HG03342 (cell line): ENCODE results near the gene WWOX.

ENCODE experiments used
- ATAC-seq: cut with Tn5 transposase; IDR thresholded peaks from one replicate; pipeline ENCODE4 v1.9.1; 2021; ENCODE audit warnings: mild to moderate bottlenecking, moderate library complexity; ENCODE audit not compliant: unreplicated experiment

WWOX gene

DNA sequence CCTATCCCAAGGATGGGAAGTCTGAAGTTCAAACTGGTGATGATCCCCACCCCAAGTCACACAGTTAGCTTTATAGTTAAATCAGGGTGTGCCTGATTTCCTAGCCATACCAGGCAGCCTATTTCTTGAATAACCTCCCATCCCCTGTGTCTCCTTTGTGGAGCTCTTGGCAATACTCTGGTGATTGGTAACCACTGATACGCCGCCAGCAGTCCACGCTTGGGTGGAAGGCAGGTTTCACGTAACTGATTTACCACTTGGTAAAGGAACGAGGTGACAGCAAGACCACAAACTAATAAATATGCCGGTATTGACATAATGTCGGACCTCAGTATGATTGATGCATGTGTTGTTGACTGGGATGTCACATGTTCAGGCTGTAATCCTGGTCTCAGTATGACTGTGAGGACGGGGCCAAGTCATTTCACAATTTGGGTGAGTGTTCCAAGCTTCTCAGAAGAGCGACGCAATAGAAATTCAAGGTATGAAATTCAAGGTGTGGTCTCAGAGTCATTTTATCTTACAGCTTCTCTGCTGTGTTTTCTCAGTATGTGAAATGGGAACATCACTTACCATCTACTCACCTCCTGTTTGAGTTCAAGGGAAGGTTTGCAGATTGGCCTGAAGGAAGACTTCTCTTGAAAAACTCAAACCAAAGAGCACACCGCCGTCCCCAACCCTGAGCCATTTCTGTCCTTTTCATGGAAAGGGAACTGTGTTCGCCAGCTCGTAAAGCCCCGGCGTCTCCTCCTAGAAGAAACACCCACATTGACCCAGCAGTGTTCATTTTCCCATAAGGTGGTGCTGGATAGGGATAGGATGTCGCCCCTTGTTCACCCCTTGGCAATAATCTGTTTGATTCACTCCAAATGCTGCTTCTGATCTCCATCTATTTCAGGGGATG is 678.9 kb downstream of the WWOX start:
- no peak for ATAC-seq

DNA sequence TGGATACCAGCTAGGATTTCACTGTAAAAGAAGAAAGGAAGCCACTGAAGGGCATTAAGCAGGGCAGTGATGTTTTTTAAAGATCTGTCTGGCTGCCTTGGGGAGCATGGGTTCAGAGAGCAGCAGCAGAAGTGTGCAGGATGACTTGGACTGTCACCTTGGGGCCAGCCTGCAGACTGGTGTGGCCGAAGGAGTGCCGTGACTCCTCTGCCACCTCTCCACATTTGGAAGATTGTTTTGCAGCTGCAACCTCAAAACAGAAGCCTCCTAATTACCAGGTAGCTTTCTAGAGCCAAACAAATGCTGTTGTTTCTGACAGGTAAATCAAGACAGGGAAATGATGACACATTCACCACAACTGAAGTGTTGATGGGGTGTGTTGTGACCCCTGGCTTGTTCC is 681.4 kb downstream of the WWOX start:
- no peak for ATAC-seq

DNA sequence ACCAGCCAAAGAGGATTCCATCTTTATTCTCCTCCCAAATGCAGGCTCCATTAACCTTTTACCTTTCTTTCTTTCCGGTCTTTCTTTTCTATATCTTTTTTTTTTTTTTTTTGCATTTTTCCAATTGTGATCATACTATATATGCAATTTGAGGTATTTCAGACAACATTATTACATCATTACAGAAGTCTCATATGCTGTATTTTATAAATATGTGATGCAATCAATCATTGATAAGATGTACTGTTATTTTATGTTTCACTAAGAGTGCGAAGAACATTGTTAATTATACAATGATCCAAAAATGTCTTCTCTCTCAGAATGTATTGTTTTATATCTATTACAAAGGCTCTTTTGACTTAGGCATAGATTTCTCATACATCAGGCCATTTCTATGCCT is 683.1 kb downstream of the WWOX start:
- ATAC-seq = no peak

DNA sequence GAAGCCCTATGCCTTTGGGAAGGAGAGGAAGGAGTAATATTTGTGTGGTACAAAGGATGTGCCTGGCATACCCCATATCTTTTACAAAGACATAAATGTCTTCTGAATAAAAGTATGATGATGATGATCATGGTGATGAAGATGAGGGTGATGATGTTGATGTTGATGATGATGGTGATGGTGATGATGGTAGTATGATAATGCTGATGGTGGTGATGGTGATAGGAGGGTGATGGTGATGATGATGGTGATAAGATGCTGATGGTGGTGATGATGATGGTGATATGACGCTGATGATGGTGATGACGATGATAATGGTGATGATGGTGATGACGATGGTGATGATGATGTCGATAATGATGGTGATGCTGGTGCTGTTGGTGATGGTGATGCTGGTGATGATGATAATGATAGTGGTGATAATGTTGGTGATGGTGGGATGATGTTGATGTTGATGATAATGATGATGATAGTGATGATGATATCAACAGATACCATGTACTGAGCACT is 684.2 kb downstream of the WWOX start:
- ATAC-seq = no peak

DNA sequence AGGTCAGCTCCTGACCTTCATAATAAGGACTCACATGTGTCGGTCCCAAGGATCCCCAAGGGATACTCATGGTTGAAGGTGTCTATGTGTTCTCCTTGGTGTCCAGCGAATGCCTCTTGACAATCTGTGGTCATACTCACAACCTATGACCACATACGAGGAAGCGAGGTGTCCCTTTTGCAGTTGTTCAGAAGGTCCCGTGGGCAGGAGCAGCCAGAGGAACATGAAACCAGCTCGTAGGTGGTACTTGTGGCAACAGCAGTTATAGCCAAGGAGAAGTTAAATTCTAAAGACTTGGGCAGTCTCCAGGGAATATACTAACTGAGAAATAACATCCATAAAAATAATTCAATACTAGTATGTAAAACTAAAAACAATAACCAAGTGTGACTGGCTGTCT is 685.3 kb downstream of the WWOX start:
- ATAC-seq = no peak

DNA sequence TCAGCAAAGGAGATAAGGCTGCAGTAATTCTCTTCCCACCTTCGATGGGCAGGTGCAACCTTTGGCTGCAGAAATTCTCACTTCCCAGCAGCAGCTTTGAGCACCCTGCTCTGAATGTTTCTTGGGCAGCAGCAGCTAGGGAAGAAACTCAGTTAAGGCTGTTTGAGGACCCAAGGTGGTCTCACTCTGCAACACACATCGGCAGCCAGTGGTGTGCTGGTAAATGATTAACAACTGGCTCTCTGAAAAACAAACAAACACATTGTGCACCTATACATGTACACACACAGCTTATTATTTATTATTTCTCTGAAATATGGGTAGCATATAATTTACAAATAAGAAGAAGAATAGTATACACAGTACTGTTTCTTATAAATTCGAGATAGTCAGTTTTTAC is 685.8 kb downstream of the WWOX start:
- no peak for ATAC-seq

GRCh38 chr16:78786635-78787034 is 687.2 kb downstream of the WWOX start:
- no peak for ATAC-seq

- no peak for ATAC-seq
Measured at GRCh38 chr16:78788276-78788675, 688.8 kb downstream of the WWOX start.

DNA sequence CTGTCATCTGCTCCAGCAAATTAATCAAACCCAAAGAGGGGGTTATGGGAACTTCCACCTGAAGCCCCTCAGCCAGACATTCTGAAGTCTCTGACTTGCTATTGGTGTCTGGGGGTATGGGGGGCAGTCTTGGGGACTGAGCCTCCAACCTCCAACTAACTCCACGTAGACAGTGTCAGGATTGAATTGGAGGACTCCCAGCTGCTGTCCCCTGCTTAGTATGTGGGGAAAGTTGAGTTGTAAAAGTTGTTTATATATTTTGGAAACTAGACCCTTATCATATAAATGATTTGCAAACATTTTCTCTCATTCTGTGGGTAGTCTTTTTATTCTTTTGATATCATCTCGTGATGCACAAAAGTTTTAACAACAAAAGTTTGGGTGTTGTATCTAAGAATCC is 689.2 kb downstream of the WWOX start:
- ATAC-seq = no peak

DNA sequence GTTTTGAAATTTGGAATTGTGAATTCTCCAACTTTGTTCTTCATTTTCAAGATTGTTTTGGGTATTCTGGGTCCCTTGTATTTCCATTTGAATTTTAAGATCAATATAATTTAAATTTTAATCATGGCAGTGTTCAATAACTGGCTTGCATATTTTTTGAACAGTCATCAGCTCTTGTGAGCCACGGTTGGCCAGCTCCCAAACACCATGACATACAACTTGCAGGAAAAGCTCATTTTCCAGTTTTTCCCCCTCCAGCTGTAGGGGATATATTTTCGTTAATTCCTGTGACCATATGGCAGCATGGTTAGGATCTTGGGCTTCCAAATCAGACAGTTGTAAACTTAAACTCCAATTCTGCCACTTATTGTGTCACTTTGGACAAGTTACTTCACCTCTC is 690.1 kb downstream of the WWOX start:
- no peak for ATAC-seq

- no peak for ATAC-seq
Measured at GRCh38 chr16:78791011-78791410, 691.6 kb downstream of the WWOX start.

DNA sequence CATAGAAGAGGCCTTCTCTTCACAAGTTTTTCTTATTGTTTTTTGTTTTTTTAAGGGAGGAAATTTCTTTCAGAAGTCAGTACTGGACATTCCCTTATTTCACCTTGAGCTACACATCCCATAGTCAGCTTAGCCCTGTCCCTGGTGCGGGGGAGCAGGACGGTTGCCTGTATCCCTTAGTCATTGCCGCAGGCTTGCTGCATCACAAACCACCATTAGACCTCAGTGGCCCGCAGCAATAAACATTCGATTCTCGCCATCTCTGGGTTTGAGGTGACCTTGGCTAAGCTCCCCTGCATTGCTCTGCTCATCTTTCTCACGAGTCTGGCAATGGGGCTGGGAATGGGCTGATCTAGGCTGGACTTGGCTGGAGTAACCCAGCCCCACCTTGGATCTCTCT is 692.5 kb downstream of the WWOX start:
- ATAC-seq = no peak

- no peak for ATAC-seq
Measured at GRCh38 chr16:78792952-78793351, 693.5 kb downstream of the WWOX start.

DNA sequence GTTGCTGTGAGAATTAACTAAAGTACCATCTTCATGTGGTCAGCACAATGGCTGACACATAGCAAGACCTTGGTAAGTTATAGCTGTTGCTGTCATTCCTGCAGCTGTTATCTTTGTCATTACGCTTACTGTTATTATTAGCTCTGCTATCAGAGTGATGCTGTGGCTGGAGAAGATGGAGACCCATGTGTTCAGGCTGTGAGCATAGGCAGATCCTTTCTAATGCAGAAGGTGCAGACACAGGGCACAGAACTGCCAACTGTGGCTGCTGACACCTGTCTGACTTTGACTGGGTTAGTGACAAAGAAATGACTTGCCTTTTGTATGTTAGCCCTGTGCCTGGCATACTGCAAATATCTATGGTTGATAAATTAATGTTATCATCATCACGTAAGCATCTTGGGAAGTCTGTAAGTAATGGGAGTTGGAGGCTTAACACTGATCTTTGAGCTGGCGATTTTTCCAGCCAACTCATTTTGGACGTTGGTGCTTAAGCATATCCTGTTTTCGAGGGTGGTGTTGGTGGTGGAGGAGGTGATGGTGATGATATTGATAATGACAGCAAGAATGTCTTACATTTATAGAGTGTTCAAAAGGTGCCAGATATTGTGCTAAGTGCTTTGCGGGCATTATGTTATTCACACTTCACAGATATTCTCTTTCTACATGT is 695.3 kb downstream of the WWOX start:
- no peak for ATAC-seq

DNA sequence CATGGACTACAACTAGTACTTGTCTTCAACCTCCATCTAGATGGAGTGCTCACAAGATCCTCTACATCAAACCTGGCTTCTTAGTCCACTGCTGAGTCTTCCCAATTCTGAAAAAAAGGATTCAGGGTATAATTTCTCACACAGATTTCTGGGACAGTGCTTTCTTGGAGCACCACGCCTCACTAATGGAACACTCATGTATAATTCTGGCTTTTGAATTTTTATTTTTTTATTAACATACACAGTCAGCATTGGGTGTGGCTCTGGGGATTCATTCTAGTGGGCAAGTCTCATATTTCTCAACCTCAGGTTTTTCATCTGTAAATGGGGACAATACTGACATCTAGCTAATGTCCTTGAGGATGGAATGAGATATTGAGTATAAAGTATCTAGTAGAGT is 696.0 kb downstream of the WWOX start:
- no peak for ATAC-seq

- peak; percentile 49 for ATAC-seq
Measured at GRCh38 chr16:78796221-78796866, 696.9 kb downstream of the WWOX start.

DNA sequence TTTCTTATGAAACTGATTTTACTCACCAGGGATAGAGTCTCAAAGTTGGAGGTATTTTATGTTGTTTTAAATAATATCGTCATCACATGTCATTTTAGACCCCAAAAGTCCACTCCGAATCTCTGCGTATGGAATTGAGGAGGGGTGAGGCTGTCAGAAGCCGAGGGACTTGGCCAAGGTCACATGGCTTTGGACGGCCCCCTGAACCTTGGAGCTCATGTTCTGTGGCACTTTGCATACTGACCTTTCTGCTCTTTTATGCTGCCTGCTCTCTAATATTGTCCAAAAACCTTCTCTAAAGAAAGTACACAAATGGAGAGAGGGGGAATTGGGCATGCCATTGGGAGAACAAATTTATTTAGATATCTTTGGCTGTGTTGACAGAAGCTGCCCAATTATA is 700.0 kb downstream of the WWOX start:
- ATAC-seq = no peak

- ATAC-seq = no peak
Measured at GRCh38 chr16:78800523-78800922, 701.1 kb downstream of the WWOX start.

DNA sequence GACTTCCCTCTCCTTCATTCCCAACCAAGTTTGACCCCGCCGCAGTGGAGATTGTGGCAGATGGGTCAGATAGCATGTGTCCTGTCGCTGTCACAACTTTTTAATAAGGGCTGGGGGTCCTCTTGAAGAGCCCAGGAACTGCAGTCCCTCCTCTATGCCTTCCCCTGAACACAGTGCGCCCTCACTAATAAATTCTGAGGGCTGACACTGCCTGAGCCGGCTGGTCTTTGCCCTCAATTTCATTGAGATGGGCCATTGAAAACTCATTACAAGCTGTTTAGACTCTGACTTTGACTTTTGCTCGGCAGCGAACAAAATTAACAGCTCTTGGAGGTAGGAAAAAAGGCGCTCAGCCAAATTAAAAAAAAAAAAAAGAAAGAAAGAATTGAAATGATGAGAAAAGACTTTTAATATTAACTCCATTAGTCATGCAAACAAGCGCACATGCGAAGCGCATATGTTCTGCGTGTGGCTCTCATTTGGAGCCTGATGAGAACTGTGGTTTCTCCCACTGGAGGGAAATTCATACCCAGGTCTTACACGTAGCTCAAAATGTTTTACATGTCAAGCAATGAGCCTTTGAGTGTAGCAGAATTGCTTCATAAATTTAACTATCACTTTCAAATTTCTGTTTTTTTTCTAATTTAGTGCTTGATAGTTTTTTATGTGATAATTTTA is 704.7 kb downstream of the WWOX start:
- no peak for ATAC-seq

DNA sequence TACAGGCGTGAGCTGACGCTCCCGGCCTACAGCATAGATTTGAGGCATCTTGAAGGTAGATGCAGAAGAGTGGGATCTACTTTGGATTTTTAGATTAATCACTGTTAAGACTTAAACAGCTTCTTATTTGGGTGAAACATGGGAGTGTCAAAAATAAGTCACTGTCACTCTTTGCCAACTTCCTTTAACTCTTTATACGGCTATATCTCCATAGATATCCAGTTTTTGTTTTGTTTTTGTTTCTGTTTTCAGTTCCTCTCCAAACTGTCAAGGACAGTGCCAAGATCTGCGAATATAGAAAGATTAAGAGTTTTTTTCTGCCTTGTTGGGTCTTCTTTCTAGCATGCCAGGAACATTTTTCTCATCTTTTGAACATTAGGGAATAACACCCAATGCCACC is 706.1 kb downstream of the WWOX start:
- no peak for ATAC-seq

DNA sequence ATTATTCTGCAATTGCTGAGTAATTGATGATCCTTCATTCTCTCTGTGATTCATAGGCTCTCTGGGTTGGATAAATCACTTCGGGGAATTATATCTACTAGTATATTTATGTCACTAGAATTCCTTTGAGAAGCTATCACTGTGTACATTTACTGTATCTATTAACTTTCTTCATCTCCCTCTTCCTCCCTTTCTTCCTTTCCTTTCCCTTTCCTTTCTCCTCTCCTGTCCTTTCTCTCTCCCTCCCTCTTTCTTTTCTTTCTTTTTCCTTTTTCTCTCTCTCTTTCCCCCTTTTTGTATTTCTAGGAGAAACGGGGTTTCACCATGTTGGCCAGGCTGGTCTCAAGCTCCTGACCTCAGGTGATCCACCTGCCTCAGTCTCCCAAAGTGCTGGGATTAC is 711.8 kb downstream of the WWOX start:
- ATAC-seq = no peak
